AG04450 (cell line): Measurements from ENCODE around the gene PRKG1. TPM values are rescaled to one million over a fixed set of nuclear protein-coding genes. Genes with fewer than 3 reads are reported as not detected.

Experiments
- CTCF ChIA-PET: fragments of 300-600, 350-600 bp; formaldehyde crosslinking; extraction: SDS; loops from one replicate; lab custom pipeline; 2022; ENCODE audit warnings: antibody characterized with exemption, inconsistent platforms; lab: Charles Lee
- POLR2A ChIA-PET: fragments of 350-600 bp; formaldehyde crosslinking; extraction: SDS; loops from one replicate; lab custom pipeline; 2021; ENCODE audit warnings: antibody characterized with exemption, inconsistent platforms; lab: Yijun Ruan, JAX
- DNase-seq: peaks from one replicate; pipeline ENCODE4 v3.0.0-alpha.2; 2011; ENCODE audit warnings: low read depth, low spot score
- H3K27ac ChIP-seq: one replicate; pipeline ENCODE4 v1.5.1; 2012; ENCODE audit warnings: low read depth, low read length, control low read depth
- H3K27me3 ChIP-seq: one replicate; pipeline ENCODE4 v1.6.0; 2012; ENCODE audit warnings: low read length; ENCODE audit not compliant: control insufficient read depth, insufficient read depth
- H3K4me3 ChIP-seq: 2 replicates; pipeline ENCODE4 v1.5.1; 2011; ENCODE audit warnings: mild to moderate bottlenecking, low read depth, low read length, control low read depth
- H3K9me3 ChIP-seq: 2 replicates; pipeline ENCODE4 v1.5.1; 2012; ENCODE audit warnings: low read length; ENCODE audit not compliant: control insufficient read depth, insufficient read depth
- CTCF ChIP-seq: IDR thresholded peaks from 2 replicates; pipeline ENCODE4 v1.5.1; 2011; ENCODE audit warnings: low read depth, low read length, control low read depth, inconsistent platforms
- polyA plus RNA-seq: library from polyadenylated mRNA; depleted of rRNA; stranded (reverse); fragments of >200 nt; gene quantifications from 2 replicates; pipeline ENCODE4 v1.2.3, GENCODE V29; 2011

PRKG1 gene
- polyA plus RNA-seq, 1 experiment, result 19.0 TPM

GRCh38 chr10:52215745-52216361 lies 1141.6 kb downstream of the PRKG1 start:
- peak; percentile 73 for TF ChIP-seq CTCF
- DNase-seq, result peak; percentile 53

GRCh38 chr10:52216852-52217251 lies 1142.6 kb downstream of the PRKG1 start:
- Histone ChIP-seq H3K27me3 (no peaks in the 10 kb centered on the region), H3K9me3 (no peaks in the 10 kb centered on the region), H3K27ac (no peak overlapping the region), H3K4me3 (no peak overlapping the region)
- TF ChIP-seq CTCF, result no peak
- ChIA-PET POLR2A (no interaction called here), CTCF (interaction anchor here (0.9 to 2.4 kb wide), 30 partner anchors 11 to 1280 kb away, joined by 3 to 22 read pairs (median 5); no protein-coding TSS in a partner anchor)
- peak; percentile 66 for DNase-seq

More at GRCh38 chr10:52215745-52216361, 1141.6 kb downstream of the PRKG1 start:
- POLR2A ChIA-PET, result no interaction called here
- H3K4me3 ChIP-seq, result no peak overlapping the region
- H3K9me3 ChIP-seq, result no peaks in the 10 kb centered on the region
- H3K27ac ChIP-seq, result no peak overlapping the region
- CTCF ChIA-PET, result interaction anchor here (0.5 to 2.4 kb wide), 59 partner anchors 12 to 1279 kb away, joined by 3 to 22 read pairs (median 4); no protein-coding TSS in a partner anchor
- H3K27me3 ChIP-seq, result no peaks in the 10 kb centered on the region

- no peak overlapping the region for H3K27ac ChIP-seq
- no peak for TF ChIP-seq CTCF
- H3K9me3 ChIP-seq, result no peaks in the 10 kb centered on the region
- no peak overlapping the region for H3K4me3 ChIP-seq
- H3K27me3 ChIP-seq, result no peaks in the 10 kb centered on the region
- DNase-seq, result no peak
- POLR2A ChIA-PET, result no interaction called here
- CTCF ChIA-PET, result interaction anchor here (1.8 to 2.4 kb wide), 3 partner anchors 255 to 1154 kb away, joined by 4 to 22 read pairs (median 11); no protein-coding TSS in a partner anchor
These were observed 1143.2 kb downstream of the PRKG1 start for GRCh38 chr10:52217531-52217930.

DNA sequence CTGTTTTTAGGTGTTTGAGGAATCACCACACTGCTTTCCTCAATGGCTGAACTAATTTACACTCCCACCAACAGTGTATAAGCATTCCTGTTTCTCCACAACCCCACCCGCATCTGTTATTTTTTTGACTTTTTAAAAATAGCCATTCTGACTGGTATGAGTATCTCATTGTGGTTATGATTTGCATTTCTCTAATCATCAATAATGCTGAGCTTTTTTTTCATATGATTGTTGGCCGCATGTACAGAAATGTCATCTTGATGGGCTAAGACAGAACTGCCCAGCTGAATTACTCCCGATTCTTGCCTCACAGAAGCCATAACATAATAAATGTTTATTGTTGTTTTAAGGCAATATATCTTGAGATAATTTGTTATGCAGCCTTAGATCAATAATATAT lies 1146.7 kb downstream of the PRKG1 start:
- no peak for TF ChIP-seq CTCF
- no peak overlapping the region for H3K27ac ChIP-seq
- CTCF ChIA-PET, result no interaction called here
- no peak overlapping the region for H3K4me3 ChIP-seq
- POLR2A ChIA-PET, result no interaction called here
- H3K9me3 ChIP-seq, result no peaks in the 10 kb centered on the region
- no peak for DNase-seq
- H3K27me3 ChIP-seq, result no peaks in the 10 kb centered on the region

- no peaks in the 10 kb centered on the region for H3K27me3 ChIP-seq
- H3K9me3 ChIP-seq, result no peaks in the 10 kb centered on the region
- POLR2A ChIA-PET, result no interaction called here
- TF ChIP-seq CTCF, result no peak
- H3K4me3 ChIP-seq, result no peak overlapping the region
- no peak for DNase-seq
- CTCF ChIA-PET, result no interaction called here
- H3K27ac ChIP-seq, result no peak overlapping the region
These were observed 1147.6 kb downstream of the PRKG1 start for GRCh38 chr10:52221923-52222322.
